Testis (tissue), 3 donors: ENCODE data around the gene HMCN1. TPM values are rescaled to one million over a fixed set of nuclear protein-coding genes. Genes with fewer than 3 reads are reported as not detected.

Experiments
- DNase-seq: peaks from one replicate; pipeline ENCODE4 v3.0.0-alpha.2; 2019
- H3K27ac ChIP-seq, 2 donors: fragments of 200-600 bp; sonication (generic); one replicate each; pipeline ENCODE4 v1.5.1; 2019
- H3K27me3 ChIP-seq: fragments of 200-600 bp; sonication (generic); one replicate; pipeline ENCODE4 v1.5.1; 2019
- H3K36me3 ChIP-seq: fragments of 200-600 bp; sonication (generic); one replicate; pipeline ENCODE4 v1.5.1; 2017; ENCODE audit warnings: low read depth; ENCODE audit errors: missing control alignments
- H3K4me1 ChIP-seq: fragments of 200-600 bp; sonication (generic); one replicate; pipeline ENCODE4 v1.5.1; 2019
- H3K4me3 ChIP-seq, 2 donors: fragments of 200-600 bp; sonication (generic); one replicate each; pipeline ENCODE4 v1.5.1; 2017 to 2019
- H3K9me3 ChIP-seq: fragments of 200-600 bp; sonication (generic); one replicate; pipeline ENCODE4 v1.5.1; 2017
- POLR2A ChIP-seq: fragments of 450-650 bp; IDR thresholded peaks from one replicate; pipeline ENCODE4 v1.6.1; 2017; ENCODE audit warnings: antibody characterized with exemption, mild to moderate bottlenecking, moderate library complexity
- WGBS, 2 donors: methylation state at CpG; one replicate each; pipeline ENCODE4 v1.1.5; 2018; 5-methylcytosine and 5-hydroxymethylcytosine counted together
- intact Hi-C: fragments of 100-400 bp; cut with DNase I; formaldehyde crosslinking; loops from one replicate; pipeline ENCODE4 v1.15.1; 2023; ENCODE audit warnings: low total_unique reads
- polyA plus RNA-seq: library from polyadenylated mRNA; stranded (reverse); fragments of 350-450 nt; fragmentation: Illumina TruSeq; extraction: RNeasy Lipid Tissue Mini Kit (QIAGEN cat#74804); gene quantifications from one replicate; pipeline ENCODE4 v1.2.3, GENCODE V29; 2014; ENCODE audit warnings: low read depth, low replicate concordance; ENCODE audit not compliant: insufficient read depth
- total RNA-seq, 2 donors: library from RNA; depleted of rRNA; stranded (reverse); fragments of >200 nt; gene quantifications; one replicate each; pipeline ENCODE4 v1.2.3, GENCODE V29; 2016
- TF ChIP-seq, protein P1 (sequence below), 3 experiments: fragments of 450-650 bp in 2 of 3; fragments of 200-600 bp in 1 of 3; sonication (generic) in 1 of 3; IDR thresholded peaks; one replicate each; pipeline ENCODE4 v1.5.1; 2016 to 2019; ENCODE audit warnings: antibody characterized with exemption in 3 of 3, mild to moderate bottlenecking in 2 of 3, moderate library complexity in 1 of 3

HMCN1 gene
- total and polyA plus RNA-seq, 3 donors from 2014 or later: 5.2 to 6.2 (median 5.7) TPM

- DNase-seq: no peak
Measured at GRCh38 chr1:185864331-185864730, 130.1 kb downstream of the HMCN1 start.

DNA sequence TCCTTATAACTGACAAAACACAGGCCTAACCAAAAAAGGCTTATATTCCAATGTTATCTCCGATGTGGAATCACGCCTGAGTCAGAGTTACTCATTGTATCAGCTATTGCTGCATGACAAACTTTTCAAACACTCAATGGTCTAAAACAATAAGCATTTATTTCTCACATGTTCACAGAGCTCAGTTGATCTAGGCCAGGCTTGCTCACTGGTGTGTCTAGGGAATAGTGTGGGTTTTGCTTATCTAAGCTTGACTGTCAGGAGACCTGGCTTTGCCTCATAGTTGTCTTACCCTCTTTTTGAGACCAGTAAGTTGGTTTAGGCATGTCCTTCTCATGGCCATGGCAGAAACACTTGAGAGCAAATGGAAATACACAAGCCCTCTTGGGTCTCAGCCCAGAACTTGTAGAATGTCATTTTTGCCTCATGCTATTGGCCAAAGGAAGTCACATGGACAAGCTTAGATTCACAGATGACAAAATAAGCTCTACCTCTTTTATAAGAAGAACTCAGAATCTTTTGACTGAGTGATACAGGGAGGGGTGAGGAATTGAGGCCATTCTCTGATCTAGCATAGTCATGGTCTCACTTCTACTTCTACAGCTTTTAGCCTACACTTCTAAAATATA, 130.8 kb downstream of the HMCN1 start:
- Histone ChIP-seq H3K9me3 (no peaks in the 10 kb centered on the region), H3K4me1 (no peaks in the 10 kb centered on the region), H3K27me3 (no peaks in the 10 kb centered on the region), H3K4me3 (no peak overlapping the region), H3K27ac (no peak overlapping the region), H3K36me3 (no peaks in the 10 kb centered on the region)
- TF ChIP-seq POLR2A: no peak
- TF ChIP-seq, protein P1, sequence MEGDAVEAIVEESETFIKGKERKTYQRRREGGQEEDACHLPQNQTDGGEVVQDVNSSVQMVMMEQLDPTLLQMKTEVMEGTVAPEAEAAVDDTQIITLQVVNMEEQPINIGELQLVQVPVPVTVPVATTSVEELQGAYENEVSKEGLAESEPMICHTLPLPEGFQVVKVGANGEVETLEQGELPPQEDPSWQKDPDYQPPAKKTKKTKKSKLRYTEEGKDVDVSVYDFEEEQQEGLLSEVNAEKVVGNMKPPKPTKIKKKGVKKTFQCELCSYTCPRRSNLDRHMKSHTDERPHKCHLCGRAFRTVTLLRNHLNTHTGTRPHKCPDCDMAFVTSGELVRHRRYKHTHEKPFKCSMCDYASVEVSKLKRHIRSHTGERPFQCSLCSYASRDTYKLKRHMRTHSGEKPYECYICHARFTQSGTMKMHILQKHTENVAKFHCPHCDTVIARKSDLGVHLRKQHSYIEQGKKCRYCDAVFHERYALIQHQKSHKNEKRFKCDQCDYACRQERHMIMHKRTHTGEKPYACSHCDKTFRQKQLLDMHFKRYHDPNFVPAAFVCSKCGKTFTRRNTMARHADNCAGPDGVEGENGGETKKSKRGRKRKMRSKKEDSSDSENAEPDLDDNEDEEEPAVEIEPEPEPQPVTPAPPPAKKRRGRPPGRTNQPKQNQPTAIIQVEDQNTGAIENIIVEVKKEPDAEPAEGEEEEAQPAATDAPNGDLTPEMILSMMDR (IDR thresholded peaks at IDR 0.05): no peak
- intact Hi-C loops: no loop called here
- DNase-seq: no peak
- 94 to 100% methylated on average over 2 of the region's 2 CpGs for WGBS, 2 donors

More at GRCh38 chr1:185864331-185864730, 130.1 kb downstream of the HMCN1 start:
- Histone ChIP-seq H3K9me3 (no peaks in the 10 kb centered on the region), H3K4me3 (no peak overlapping the region), H3K27ac (no peak overlapping the region), H3K4me1 (no peaks in the 10 kb centered on the region), H3K36me3 (no peaks in the 10 kb centered on the region), H3K27me3 (no peaks in the 10 kb centered on the region)
- TF ChIP-seq POLR2A: no peak
- TF ChIP-seq, protein P1 (IDR thresholded peaks at IDR 0.05): no peak
- 93% methylated on average over 5 of the region's 5 CpGs for WGBS, 2 donors
- intact Hi-C loops: no loop called here

- Histone ChIP-seq H3K9me3 (no peaks in the 10 kb centered on the region), H3K4me1 (no peaks in the 10 kb centered on the region), H3K27ac (no peak overlapping the region), H3K36me3 (no peaks in the 10 kb centered on the region), H3K4me3 (no peak overlapping the region), H3K27me3 (no peaks in the 10 kb centered on the region)
- WGBS, 2 donors: 70 to 84% methylated on average over 2 of the region's 2 CpGs
- intact Hi-C loops: no loop called here
- TF ChIP-seq, protein P1 (IDR thresholded peaks at IDR 0.05): no peak
- no peak for TF ChIP-seq POLR2A
- no peak for DNase-seq
Measured at GRCh38 chr1:185869590-185869989, 135.4 kb downstream of the HMCN1 start.

DNA sequence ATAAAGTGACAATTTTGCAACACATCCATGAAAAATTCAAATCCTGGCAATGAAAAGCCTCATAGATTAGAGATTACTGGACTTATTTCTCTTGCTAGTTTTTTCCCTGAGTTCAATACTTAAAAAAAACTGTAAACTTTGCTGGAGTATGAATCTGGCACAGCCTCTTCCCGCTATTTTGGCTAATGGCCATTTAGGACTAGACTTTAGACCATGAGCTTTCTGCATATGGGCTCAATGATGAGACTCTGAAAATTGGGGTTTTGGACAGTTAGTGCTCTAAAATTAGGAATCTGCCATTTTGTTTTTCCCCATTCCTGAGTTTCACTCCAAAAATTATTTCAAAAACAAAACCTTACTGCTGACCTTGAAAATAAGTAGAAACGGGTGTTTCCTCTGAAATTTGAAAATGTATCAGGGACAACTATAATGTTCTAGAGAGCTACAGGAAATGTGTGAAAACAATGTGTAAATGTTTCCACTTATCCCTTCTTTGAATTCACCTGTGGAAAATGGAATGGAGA, 137.5 kb downstream of the HMCN1 start:
- intact Hi-C loops: no loop called here
- Histone ChIP-seq H3K9me3 (no peaks in the 10 kb centered on the region), H3K27me3 (no peaks in the 10 kb centered on the region), H3K4me3 (no peak overlapping the region), H3K36me3 (no peaks in the 10 kb centered on the region), H3K4me1 (no peaks in the 10 kb centered on the region), H3K27ac (no peak overlapping the region)
- DNase-seq: no peak
- WGBS, 2 donors: 50 to 60% methylated on average over 2 of the region's 2 CpGs
- TF ChIP-seq POLR2A: no peak
- TF ChIP-seq, protein P1 (IDR thresholded peaks at IDR 0.05): no peak

GRCh38 chr1:185874246-185874645, 140.1 kb downstream of the HMCN1 start:
- Histone ChIP-seq H3K4me3 (no peak overlapping the region), H3K4me1 (no peaks in the 10 kb centered on the region), H3K27me3 (no peaks in the 10 kb centered on the region), H3K9me3 (no peaks in the 10 kb centered on the region), H3K27ac (no peak overlapping the region), H3K36me3 (no peaks in the 10 kb centered on the region)
- no peak for DNase-seq
- no peak for TF ChIP-seq POLR2A
- TF ChIP-seq, protein P1 (IDR thresholded peaks at IDR 0.05): no peak
- intact Hi-C loops: no loop called here
- 68 to 96% methylated on average over 2 of the region's 2 CpGs for WGBS, 2 donors
